Measurements from ENCODE around the gene APBA1. TPM values are rescaled to one million over a fixed set of nuclear protein-coding genes. Genes with fewer than 3 reads are reported as not detected.
"Not testable (repeated sequence)": the region's sequence is repeated elsewhere in the genome, so short reads cannot be mapped to it uniquely, and the experiment has no call there.

APBA1 gene
- total RNA-seq, 2 donors from 2014 or later = 2.8 to 3.8 TPM

- Mint-ChIP-seq H3K4me1 (no peaks in the 10 kb centered on the region), H3K36me3 (ENCODE audit: low read depth) (no peaks in the 10 kb centered on the region), H3K27me3 (peaks cover 7% of the 10 kb centered on the region), H3K27ac (no peak overlapping the region), H3K9me3 (no peaks in the 10 kb centered on the region), H3K4me3 (no peak overlapping the region)
- ATAC-seq (replicated peaks) = no peak
Measured at GRCh38 chr9:69606089-69606488, 66.1 kb downstream of the APBA1 start.

GRCh38 chr9:69605406-69605805 is 66.8 kb downstream of the APBA1 start:
- no peaks in the 10 kb centered on the region for H3K4me1 Mint-ChIP-seq
- H3K27me3 Mint-ChIP-seq = peaks cover 5% of the 10 kb centered on the region
- no peak for ATAC-seq (replicated peaks)
- no peaks in the 10 kb centered on the region for H3K36me3 Mint-ChIP-seq (ENCODE audit: low read depth)
- no peak overlapping the region for H3K4me3 Mint-ChIP-seq
- no peak overlapping the region for H3K27ac Mint-ChIP-seq
- no peaks in the 10 kb centered on the region for H3K9me3 Mint-ChIP-seq

GRCh38 chr9:69604568-69605219 is 67.5 kb downstream of the APBA1 start:
- no peak overlapping the region for H3K27ac Mint-ChIP-seq
- H3K9me3 Mint-ChIP-seq = no peaks in the 10 kb centered on the region
- H3K4me1 Mint-ChIP-seq = no peaks in the 10 kb centered on the region
- H3K27me3 Mint-ChIP-seq = peaks cover 5% of the 10 kb centered on the region
- H3K36me3 Mint-ChIP-seq (ENCODE audit: low read depth) = no peaks in the 10 kb centered on the region
- H3K4me3 Mint-ChIP-seq = no peak overlapping the region
- no peak for ATAC-seq (replicated peaks)

- Mint-ChIP-seq H3K36me3 (ENCODE audit: low read depth) (no peaks in the 10 kb centered on the region), H3K4me3 (no peak overlapping the region), H3K4me1 (no peaks in the 10 kb centered on the region), H3K27ac (no peak overlapping the region), H3K27me3 (peaks cover 5% of the 10 kb centered on the region), H3K9me3 (peaks cover 3% of the 10 kb centered on the region)
- no peak for ATAC-seq (replicated peaks)
Measured at GRCh38 chr9:69603656-69604055, 68.5 kb downstream of the APBA1 start.

GRCh38 chr9:69602773-69603172 is 69.4 kb downstream of the APBA1 start:
- H3K27me3 Mint-ChIP-seq = peaks cover 5% of the 10 kb centered on the region
- no peak for ATAC-seq (replicated peaks)
- no peak overlapping the region for H3K4me3 Mint-ChIP-seq
- H3K36me3 Mint-ChIP-seq (ENCODE audit: low read depth) = no peaks in the 10 kb centered on the region
- H3K9me3 Mint-ChIP-seq = peaks cover 3% of the 10 kb centered on the region
- H3K27ac Mint-ChIP-seq = no peak overlapping the region
- no peaks in the 10 kb centered on the region for H3K4me1 Mint-ChIP-seq

- Mint-ChIP-seq H3K27me3 (peaks cover 5% of the 10 kb centered on the region), H3K4me3 (no peak overlapping the region), H3K4me1 (no peaks in the 10 kb centered on the region), H3K9me3 (peaks cover 3% of the 10 kb centered on the region), H3K27ac (no peak overlapping the region), H3K36me3 (ENCODE audit: low read depth) (no peaks in the 10 kb centered on the region)
- no peak for ATAC-seq (replicated peaks)
Measured at GRCh38 chr9:69601698-69602097, 70.5 kb downstream of the APBA1 start.

- Mint-ChIP-seq H3K4me3 (no peak overlapping the region), H3K4me1 (no peaks in the 10 kb centered on the region), H3K27ac (no peak overlapping the region), H3K9me3 (peaks cover 3% of the 10 kb centered on the region), H3K27me3 (peaks cover 5% of the 10 kb centered on the region), H3K36me3 (ENCODE audit: low read depth) (no peaks in the 10 kb centered on the region)
- no peak for ATAC-seq (replicated peaks)
Measured at GRCh38 chr9:69600314-69601047, 71.7 kb downstream of the APBA1 start.

- H3K4me3 Mint-ChIP-seq = no peak overlapping the region
- H3K9me3 Mint-ChIP-seq = peaks cover 3% of the 10 kb centered on the region
- ATAC-seq (replicated peaks) = no peak
- H3K27me3 Mint-ChIP-seq = peaks cover 3% of the 10 kb centered on the region
- H3K4me1 Mint-ChIP-seq = no peaks in the 10 kb centered on the region
- no peaks in the 10 kb centered on the region for H3K36me3 Mint-ChIP-seq (ENCODE audit: low read depth)
- H3K27ac Mint-ChIP-seq = no peak overlapping the region
Measured at GRCh38 chr9:69599232-69599971, 72.8 kb downstream of the APBA1 start.

- not testable (repeated sequence) for H3K9me3 Mint-ChIP-seq; ATAC-seq (replicated peaks); H3K36me3 Mint-ChIP-seq (ENCODE audit: low read depth); H3K4me1 Mint-ChIP-seq; H3K27ac Mint-ChIP-seq; H3K27me3 Mint-ChIP-seq; H3K4me3 Mint-ChIP-seq
Measured at GRCh38 chr9:69596906-69597305, 75.3 kb downstream of the APBA1 start.

- Mint-ChIP-seq H3K36me3 (ENCODE audit: low read depth) (no peaks in the 10 kb centered on the region), H3K4me1 (no peaks in the 10 kb centered on the region), H3K4me3 (no peak overlapping the region), H3K27me3 (peaks cover 11% of the 10 kb centered on the region), H3K9me3 (no peaks in the 10 kb centered on the region), H3K27ac (no peak overlapping the region)
- ATAC-seq (replicated peaks) = no peak
Measured at GRCh38 chr9:69594180-69594579, 78.0 kb downstream of the APBA1 start.

- ATAC-seq (replicated peaks) = no peak
- Mint-ChIP-seq H3K4me1 (no peaks in the 10 kb centered on the region), H3K4me3 (no peak overlapping the region), H3K27me3 (peaks cover 11% of the 10 kb centered on the region), H3K9me3 (no peaks in the 10 kb centered on the region), H3K36me3 (ENCODE audit: low read depth) (no peaks in the 10 kb centered on the region), H3K27ac (no peak overlapping the region)
Measured at GRCh38 chr9:69593756-69594155, 78.4 kb downstream of the APBA1 start.

- no peaks in the 10 kb centered on the region for H3K9me3 Mint-ChIP-seq
- no peak overlapping the region for H3K27ac Mint-ChIP-seq
- no peaks in the 10 kb centered on the region for H3K4me1 Mint-ChIP-seq
- H3K4me3 Mint-ChIP-seq = no peak overlapping the region
- no peaks in the 10 kb centered on the region for H3K36me3 Mint-ChIP-seq (ENCODE audit: low read depth)
- no peak for ATAC-seq (replicated peaks)
- H3K27me3 Mint-ChIP-seq = peaks cover 11% of the 10 kb centered on the region
Measured at GRCh38 chr9:69593301-69593700, 78.9 kb downstream of the APBA1 start.

GRCh38 chr9:69590266-69590665 is 81.9 kb downstream of the APBA1 start:
- Mint-ChIP-seq H3K4me1 (no peaks in the 10 kb centered on the region), H3K4me3 (no peak overlapping the region), H3K9me3 (no peaks in the 10 kb centered on the region), H3K27me3 (peaks cover 19% of the 10 kb centered on the region), H3K36me3 (ENCODE audit: low read depth) (no peaks in the 10 kb centered on the region), H3K27ac (no peak overlapping the region)
- ATAC-seq (replicated peaks) = no peak

GRCh38 chr9:69589156-69589555 is 83.0 kb downstream of the APBA1 start:
- H3K9me3 Mint-ChIP-seq = no peaks in the 10 kb centered on the region
- H3K27ac Mint-ChIP-seq = no peak overlapping the region
- no peaks in the 10 kb centered on the region for H3K4me1 Mint-ChIP-seq
- H3K27me3 Mint-ChIP-seq = peaks cover 15% of the 10 kb centered on the region
- ATAC-seq (replicated peaks) = no peak
- H3K36me3 Mint-ChIP-seq (ENCODE audit: low read depth) = no peaks in the 10 kb centered on the region
- H3K4me3 Mint-ChIP-seq = no peak overlapping the region

- H3K4me1 Mint-ChIP-seq = no peaks in the 10 kb centered on the region
- H3K36me3 Mint-ChIP-seq (ENCODE audit: low read depth) = no peaks in the 10 kb centered on the region
- ATAC-seq (replicated peaks) = no peak
- H3K4me3 Mint-ChIP-seq = no peak overlapping the region
- no peak overlapping the region for H3K27ac Mint-ChIP-seq
- peaks cover 10% of the 10 kb centered on the region for H3K27me3 Mint-ChIP-seq
- no peaks in the 10 kb centered on the region for H3K9me3 Mint-ChIP-seq
Measured at GRCh38 chr9:69585571-69585970, 86.6 kb downstream of the APBA1 start.
